ENCODE measurements around the gene TENT5C.
A peak's percentile ranks its signal among the peaks of the same experiment; 100 is the strongest.

The TENT5C gene

DNA sequence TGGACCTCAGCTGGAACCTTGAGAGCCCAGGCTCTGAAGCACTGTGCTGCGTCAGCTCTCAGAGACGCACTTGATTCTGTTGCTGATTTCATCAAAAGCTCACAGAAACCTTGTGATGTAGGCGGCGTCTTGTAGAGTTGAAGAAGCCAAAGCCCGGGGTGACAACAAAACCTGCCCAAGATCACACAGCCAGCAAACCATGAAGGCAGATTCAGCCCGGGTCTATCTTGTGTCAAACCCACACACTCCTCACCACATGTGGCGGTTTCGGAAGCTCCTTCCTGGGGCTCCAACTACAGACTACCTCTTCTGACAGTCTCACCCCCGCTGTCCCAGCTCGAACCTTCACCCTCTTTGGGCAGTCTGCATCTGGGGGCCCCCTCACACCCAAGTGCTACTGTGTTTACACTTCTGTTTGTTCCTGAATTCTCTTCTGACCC, 50.4 kb downstream of the TENT5C start:
- Histone ChIP-seq H3K4me3 (ENCODE audit: low read depth, low read length) (no peak overlapping the region), H3K27me3 (ENCODE audit: insufficient read depth, low read depth, severe bottlenecking) (no peaks in the 10 kb centered on the region), H3K36me3 (no peaks in the 10 kb centered on the region), H3K9me3 (ENCODE audit: severe bottlenecking) (no peaks in the 10 kb centered on the region), H3K27ac (no peak overlapping the region)
- DNase-seq: no peak
- TF ChIP-seq, protein P1, sequence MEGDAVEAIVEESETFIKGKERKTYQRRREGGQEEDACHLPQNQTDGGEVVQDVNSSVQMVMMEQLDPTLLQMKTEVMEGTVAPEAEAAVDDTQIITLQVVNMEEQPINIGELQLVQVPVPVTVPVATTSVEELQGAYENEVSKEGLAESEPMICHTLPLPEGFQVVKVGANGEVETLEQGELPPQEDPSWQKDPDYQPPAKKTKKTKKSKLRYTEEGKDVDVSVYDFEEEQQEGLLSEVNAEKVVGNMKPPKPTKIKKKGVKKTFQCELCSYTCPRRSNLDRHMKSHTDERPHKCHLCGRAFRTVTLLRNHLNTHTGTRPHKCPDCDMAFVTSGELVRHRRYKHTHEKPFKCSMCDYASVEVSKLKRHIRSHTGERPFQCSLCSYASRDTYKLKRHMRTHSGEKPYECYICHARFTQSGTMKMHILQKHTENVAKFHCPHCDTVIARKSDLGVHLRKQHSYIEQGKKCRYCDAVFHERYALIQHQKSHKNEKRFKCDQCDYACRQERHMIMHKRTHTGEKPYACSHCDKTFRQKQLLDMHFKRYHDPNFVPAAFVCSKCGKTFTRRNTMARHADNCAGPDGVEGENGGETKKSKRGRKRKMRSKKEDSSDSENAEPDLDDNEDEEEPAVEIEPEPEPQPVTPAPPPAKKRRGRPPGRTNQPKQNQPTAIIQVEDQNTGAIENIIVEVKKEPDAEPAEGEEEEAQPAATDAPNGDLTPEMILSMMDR (IDR thresholded peaks at IDR 0.05; ENCODE audit: low read depth, low read length): no peak

DNA sequence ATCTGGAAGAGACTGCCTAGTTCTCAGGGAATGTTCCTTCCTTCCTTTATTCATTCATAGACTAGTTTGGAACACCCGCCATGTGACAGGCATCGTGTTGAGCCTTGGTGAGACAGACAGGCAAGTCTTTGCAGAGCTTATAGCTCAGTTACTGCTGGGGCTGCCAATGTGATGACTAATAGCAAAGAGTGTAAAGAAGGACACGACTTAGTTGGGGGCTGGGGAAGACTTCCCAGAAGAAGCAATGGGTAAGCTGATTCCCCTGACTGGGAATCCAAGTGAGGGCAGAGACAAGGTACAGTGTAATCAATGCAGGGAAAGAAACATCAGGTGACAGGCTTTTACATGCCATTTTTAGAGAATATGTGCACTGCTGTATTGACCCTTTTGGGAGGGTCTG, 51.2 kb downstream of the TENT5C start:
- TF ChIP-seq, protein P1 (IDR thresholded peaks at IDR 0.05; ENCODE audit: low read depth, low read length): no peak
- DNase-seq: peak; percentile 55
- no peaks in the 10 kb centered on the region for H3K27me3 ChIP-seq (ENCODE audit: insufficient read depth, low read depth, severe bottlenecking)
- H3K36me3 ChIP-seq: no peaks in the 10 kb centered on the region
- H3K27ac ChIP-seq: no peak overlapping the region
- no peak overlapping the region for H3K4me3 ChIP-seq (ENCODE audit: low read depth, low read length)
- H3K9me3 ChIP-seq (ENCODE audit: severe bottlenecking): no peaks in the 10 kb centered on the region

DNA sequence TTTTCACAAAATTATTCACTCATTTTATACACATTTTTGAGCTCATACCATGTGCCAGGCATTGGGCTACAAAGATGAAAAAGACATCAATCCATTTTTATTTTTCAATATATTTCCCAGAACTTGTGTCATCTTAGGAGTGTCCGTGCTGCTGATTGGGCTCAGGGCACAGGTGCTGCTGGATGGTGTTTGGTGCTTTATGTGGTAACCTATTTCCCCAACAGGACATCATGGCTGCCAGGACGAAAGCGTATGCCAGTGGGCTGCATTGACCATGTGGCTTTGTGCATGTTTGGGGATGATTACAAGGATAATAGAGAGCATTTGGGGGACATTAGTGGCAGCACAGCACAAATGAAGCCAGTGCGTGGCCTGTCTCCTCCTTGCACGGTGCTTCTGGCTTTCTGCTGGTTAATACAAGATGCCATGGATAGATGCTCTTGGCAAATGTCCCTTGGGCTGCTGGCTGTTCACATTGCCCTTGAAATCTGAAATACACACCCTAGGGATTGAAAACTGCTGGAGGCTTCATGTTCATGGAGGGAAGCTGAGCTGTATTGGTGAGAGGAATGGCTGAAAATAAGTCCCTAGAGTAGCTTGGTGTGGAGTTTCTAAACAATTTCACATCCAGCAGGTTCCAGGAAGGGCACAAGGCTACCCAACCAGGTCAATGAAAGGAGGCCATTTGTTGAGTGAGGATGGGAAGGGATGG, 52.3 kb downstream of the TENT5C start:
- Histone ChIP-seq H3K27me3 (ENCODE audit: insufficient read depth, low read depth, severe bottlenecking) (no peaks in the 10 kb centered on the region), H3K9me3 (ENCODE audit: severe bottlenecking) (no peaks in the 10 kb centered on the region), H3K36me3 (no peaks in the 10 kb centered on the region), H3K27ac (no peak overlapping the region), H3K4me3 (ENCODE audit: low read depth, low read length) (no peak overlapping the region)
- no peak for DNase-seq
- TF ChIP-seq, protein P1 (IDR thresholded peaks at IDR 0.05; ENCODE audit: low read depth, low read length): no peak

DNA sequence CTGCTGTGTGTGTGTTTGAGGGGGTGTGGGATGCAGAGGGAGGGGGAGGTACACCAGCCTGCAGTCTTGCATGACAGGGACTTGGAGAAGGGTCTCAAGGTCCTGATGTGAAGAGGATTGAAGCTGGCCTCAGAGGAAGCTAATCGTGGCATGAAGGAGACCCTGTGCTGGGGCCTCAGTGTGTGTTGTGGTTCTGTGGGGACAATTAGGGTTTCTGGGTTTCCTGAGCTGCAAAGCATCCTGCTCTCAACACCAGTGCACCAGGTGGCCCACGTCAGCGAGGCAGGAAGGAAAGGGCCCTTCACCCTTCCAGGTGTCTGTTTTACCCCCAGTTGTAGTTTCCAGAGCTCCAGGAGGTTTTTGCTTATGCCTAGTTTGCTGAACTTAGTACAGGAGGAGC, 52.8 kb downstream of the TENT5C start:
- Histone ChIP-seq H3K27me3 (ENCODE audit: insufficient read depth, low read depth, severe bottlenecking) (no peaks in the 10 kb centered on the region), H3K27ac (no peak overlapping the region), H3K36me3 (no peaks in the 10 kb centered on the region), H3K9me3 (ENCODE audit: severe bottlenecking) (no peaks in the 10 kb centered on the region), H3K4me3 (ENCODE audit: low read depth, low read length) (no peak overlapping the region)
- TF ChIP-seq, protein P1 (IDR thresholded peaks at IDR 0.05; ENCODE audit: low read depth, low read length): no peak
- DNase-seq: no peak

DNA sequence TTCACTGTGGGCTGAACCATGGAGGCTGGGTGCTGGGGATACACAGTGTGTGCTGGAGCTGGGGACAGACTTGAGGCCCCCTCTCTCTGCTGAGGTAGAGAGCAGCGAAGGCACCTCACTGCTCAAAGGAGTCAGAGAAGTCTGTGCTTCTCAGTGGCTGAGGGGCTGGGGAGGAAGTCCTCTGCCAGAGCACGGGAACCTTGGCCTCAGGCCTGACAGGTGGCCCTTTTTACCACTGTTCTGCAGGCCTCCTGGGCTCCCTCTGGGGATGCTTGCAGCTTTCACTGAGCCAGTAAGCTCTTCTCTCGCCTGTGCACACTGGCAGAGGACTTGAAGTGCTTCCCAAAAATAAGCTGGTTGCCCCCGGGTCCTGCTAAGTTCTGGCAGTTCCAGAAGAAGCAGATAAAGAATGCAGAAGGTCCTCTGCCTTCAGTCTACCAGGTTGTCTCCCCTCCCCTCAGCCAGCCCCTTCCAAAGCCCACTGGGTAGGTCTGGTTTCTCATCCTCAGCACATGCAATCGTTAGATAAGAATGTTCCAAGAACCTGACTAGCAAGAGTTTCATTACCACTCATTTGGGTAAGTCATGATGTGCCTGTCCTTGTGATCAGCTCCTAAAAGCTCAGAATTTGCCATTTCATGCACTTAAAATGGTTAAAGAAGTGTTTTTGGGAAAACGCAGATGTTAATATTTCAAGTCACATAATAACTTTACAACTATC, 53.9 kb downstream of the TENT5C start:
- Histone ChIP-seq H3K4me3 (ENCODE audit: low read depth, low read length) (no peak overlapping the region), H3K27me3 (ENCODE audit: insufficient read depth, low read depth, severe bottlenecking) (no peaks in the 10 kb centered on the region), H3K9me3 (ENCODE audit: severe bottlenecking) (no peaks in the 10 kb centered on the region), H3K27ac (no peak overlapping the region), H3K36me3 (no peaks in the 10 kb centered on the region)
- DNase-seq: no peak
- TF ChIP-seq, protein P1 (IDR thresholded peaks at IDR 0.05; ENCODE audit: low read depth, low read length): no peak

All from WERI-Rb-1 (cell line).